C4-2B (cell line): ENCODE measurements around the gene PASK.

Source experiments
- ZFX ChIP-seq: fragments of 450-650 bp; IDR thresholded peaks from 2 replicates; pipeline ENCODE4 v1.6.1; 2017
- TF ChIP-seq, protein P1 (sequence below): fragments of 450-650 bp; conservative IDR thresholded peaks from 2 replicates; pipeline ENCODE4 v1.5.1; 2017; ENCODE audit warnings: mild to moderate bottlenecking

- TF ChIP-seq, protein P1, sequence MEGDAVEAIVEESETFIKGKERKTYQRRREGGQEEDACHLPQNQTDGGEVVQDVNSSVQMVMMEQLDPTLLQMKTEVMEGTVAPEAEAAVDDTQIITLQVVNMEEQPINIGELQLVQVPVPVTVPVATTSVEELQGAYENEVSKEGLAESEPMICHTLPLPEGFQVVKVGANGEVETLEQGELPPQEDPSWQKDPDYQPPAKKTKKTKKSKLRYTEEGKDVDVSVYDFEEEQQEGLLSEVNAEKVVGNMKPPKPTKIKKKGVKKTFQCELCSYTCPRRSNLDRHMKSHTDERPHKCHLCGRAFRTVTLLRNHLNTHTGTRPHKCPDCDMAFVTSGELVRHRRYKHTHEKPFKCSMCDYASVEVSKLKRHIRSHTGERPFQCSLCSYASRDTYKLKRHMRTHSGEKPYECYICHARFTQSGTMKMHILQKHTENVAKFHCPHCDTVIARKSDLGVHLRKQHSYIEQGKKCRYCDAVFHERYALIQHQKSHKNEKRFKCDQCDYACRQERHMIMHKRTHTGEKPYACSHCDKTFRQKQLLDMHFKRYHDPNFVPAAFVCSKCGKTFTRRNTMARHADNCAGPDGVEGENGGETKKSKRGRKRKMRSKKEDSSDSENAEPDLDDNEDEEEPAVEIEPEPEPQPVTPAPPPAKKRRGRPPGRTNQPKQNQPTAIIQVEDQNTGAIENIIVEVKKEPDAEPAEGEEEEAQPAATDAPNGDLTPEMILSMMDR: no peak
- no peak for TF ChIP-seq ZFX
These were observed 85.7 kb downstream of the PASK start for GRCh38 chr2:241063587-241063986.
